HG03571 (cell line): ENCODE data around the gene TRPM8.
"Not testable (repeated sequence)": the region's sequence is repeated elsewhere in the genome, so short reads cannot be mapped to it uniquely, and the experiment has no call there.

ENCODE experiments used
- ATAC-seq: cut with Tn5 transposase; IDR thresholded peaks from one replicate; pipeline ENCODE4 v1.9.1; 2021; ENCODE audit not compliant: unreplicated experiment

TRPM8 gene

DNA sequence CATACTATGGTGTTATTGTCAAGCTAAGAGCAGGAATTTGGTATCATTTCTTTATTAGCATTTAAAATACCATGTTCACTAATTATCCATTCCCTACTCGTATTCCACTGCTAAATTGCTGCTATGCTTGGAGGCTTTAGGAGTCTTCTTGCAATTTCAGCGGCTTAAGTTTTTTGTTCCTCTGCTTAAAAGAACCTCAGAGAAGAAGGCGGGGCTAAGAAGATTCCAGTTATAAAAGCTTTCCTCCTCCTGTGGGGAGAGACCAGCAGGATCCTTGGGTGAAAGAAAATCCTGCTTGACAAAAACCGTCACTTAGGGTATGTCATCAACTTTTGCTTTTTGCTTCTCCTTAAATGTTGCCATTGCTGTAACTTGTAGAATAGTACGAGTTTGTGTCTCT is at the start of gene TRPM8:
Gene TRPM8 (plus strand): TSS at position 258 of the 400 bp plus-strand sequence. CDS start 9,165 bp downstream, outside the sequence.
- no peak for ATAC-seq

DNA sequence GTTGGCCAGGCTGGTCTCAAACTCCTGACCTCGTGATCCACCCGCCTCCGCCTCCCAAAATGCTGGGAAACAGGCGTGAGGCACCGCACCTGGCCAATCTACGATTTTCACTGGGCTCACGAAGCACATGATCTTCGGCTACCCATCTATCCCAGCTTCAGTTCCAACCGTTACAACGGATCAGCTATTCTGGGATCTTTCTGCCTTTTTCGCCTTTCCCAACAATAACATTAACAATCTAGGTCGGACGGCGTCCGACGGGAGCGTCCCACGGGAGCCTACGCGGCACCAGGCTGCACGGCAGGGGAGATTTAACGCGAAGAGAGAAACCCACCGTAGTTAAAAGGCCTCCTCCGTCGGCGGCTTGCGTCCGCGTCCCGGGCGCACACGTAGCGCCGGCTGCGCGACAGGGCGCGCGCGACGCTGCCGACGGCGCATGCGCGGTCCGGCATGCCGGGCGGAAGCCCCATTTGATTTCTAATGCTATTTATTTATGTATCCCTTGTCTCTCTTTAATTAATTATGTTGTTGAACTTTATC is 49.1 kb upstream of the TRPM8 start, which contains the start of gene MSL3B:
Gene MSL3B (minus strand): TSS at position 394 of the 540 bp plus-strand sequence.
- ATAC-seq: no peak

DNA sequence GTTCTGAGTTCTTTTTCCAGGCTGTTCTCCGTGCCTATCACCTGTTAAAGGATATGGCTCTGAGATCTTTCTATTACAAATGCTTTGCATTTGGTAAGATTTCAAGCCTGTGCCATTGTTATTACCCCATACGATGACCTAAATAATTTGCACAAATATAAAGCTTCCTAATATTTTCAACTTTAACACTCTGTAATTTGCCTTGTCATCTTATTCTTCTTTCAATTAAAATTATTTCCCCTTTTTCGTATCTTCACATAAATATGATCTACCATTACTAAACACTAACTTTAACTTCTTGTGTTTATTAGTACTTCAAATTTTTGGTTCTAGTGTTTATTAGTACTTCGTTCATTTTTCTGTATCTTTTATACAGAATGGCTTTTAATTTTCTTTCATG is 45.7 kb upstream of the TRPM8 start:
- ATAC-seq: no peak

DNA sequence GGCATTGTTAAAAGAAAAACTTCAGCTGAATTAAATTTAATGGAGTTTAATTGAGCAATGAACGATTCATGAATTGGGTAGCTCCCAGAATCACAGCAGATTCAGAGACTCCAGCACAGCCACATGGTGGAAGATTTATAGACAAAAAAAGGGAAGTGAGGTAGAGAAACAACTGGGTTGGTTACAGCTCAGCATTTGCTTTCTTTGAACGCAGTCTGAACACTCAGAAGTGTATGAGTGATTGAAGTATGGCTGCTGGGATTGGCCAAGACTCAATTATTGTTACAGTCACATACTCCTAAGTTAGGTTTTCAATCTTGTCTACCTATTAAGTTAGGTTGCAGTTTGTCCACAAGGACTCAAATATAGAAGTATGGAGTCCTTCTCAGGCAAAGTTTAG is 45.0 kb upstream of the TRPM8 start:
- not testable (repeated sequence) for ATAC-seq

DNA sequence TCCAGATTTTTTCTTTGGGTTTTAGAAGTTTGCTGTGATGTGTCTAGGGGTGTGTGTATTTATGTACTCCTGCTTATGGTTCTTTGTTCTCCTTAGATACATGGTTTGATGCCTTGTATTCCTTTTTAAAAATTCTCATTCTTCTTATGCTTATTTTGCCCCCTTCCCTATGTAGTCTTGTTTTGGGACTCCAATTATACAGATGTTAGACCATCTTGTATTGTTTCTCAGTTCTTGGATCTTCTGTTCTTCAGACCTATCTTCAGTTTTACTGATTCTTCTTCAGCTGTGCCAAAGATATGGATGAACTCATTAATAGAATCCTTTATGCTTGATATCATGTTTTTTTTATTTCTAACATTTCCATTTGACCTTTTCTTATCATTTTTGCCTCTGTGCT is 34.8 kb upstream of the TRPM8 start:
- no peak for ATAC-seq

DNA sequence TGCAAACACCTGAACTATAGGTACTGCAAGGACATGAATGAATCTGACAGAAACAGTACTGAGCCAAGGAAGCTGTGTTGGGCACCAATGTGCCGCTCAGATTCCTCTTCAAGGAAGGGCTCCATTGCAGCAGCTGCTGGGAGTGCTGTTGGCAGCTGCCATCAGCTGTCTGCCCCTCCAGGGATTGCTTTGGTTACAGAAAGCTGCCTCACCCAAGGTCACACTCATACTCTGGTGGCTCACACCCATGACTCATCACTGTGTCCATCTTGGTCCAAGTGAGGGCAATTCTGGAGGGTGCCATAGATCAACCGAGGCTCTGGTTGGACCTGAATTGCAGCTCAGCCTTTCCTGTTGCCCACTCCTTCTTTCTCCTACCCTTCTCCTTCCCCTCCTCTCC is 24.4 kb upstream of the TRPM8 start:
- no peak for ATAC-seq

DNA sequence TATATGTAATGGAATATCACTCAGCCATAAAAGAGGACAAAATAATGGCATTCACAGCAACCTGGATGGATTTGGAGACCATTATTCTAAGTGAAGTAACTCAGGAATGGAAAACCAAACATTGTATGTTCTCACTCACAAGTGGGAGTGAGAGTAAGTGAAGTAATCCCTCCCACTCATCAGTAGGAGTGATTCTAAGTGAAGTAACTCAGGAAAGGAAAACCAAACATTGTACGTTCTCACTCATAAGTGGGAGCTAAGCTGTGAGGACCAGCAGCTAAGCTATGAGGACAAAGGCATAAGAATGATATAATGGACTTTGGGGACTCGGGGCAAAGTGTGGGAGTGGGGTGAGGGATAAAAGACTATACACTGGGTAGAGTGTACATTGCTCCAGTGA is 20.9 kb upstream of the TRPM8 start:
- not testable (repeated sequence) for ATAC-seq

DNA sequence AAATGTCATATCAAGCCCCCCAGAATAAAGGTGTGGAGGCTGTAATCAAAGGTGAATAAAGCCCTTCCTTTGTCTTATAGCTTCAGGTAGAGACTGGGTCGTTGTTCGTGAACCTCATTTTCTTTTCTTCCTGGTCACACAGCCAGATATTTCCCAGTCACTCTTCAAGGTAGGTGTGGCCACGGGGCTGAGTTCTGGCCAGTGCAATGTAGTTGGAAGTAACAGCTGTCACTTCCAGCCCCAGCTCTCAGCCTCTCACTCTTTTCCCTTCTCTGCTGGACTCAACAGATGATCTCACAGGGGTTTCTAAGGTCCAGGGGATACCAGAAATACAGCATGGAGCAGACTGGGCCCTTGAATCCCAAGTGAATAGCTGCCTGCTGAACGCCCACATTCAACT is 15.8 kb upstream of the TRPM8 start:
- ATAC-seq: no peak

DNA sequence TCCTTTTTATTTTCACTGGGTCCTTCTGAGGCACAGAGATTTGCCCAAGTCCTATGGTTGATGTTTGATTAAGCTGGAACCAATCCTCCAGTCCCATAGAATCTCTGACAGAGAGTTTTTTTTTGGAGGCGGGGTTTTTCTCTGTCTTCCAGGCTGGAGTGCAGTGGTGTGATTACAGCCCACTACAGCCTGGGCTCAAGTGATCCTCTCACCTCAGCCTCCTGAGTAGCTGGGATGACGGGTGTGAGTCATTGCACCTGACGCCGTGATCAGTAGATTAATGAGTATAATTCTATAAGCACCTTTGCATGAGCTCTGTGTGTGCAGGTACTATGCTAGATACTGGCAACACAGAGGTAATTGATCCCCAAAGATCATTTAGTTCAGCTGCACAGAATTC is 15.3 kb upstream of the TRPM8 start:
- ATAC-seq: no peak

DNA sequence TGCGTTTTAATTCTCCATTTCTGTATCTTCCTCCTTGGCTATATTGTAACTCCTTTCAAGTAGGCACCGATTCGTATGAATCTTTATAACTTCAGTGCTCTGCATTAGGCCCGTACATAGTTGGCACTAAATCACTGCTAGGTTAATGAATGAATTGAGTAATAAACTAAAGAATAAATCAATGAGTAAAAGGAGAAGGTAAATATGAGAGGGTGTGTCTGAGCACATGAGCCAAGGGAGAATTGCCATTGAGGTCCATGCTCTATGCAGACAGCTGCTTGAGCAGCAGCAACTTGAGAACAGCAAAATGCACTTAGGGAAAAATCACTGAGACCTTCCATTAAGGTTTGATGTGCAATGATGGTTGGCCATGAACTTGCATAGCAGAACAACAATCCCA is 11.2 kb upstream of the TRPM8 start:
- no peak for ATAC-seq

DNA sequence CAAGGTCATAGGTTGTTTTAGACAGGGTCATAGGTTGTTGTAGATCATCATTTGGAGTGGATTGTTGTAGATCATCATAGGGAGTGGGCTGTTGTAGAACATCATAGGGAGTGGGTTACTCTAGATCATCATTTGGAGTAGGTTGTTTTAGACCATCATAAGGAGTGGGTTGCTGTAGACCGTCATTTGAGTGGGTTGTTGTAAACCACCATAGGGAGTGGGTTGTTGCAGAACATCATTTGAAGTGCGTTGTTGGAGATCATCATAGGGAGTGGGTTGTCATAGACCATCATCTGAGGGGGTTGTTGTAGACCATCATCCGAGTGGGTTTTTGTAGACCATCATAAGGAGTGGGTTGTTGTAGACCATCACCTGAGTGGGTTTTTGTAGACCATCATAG is 9.5 kb upstream of the TRPM8 start:
- no peak for ATAC-seq

DNA sequence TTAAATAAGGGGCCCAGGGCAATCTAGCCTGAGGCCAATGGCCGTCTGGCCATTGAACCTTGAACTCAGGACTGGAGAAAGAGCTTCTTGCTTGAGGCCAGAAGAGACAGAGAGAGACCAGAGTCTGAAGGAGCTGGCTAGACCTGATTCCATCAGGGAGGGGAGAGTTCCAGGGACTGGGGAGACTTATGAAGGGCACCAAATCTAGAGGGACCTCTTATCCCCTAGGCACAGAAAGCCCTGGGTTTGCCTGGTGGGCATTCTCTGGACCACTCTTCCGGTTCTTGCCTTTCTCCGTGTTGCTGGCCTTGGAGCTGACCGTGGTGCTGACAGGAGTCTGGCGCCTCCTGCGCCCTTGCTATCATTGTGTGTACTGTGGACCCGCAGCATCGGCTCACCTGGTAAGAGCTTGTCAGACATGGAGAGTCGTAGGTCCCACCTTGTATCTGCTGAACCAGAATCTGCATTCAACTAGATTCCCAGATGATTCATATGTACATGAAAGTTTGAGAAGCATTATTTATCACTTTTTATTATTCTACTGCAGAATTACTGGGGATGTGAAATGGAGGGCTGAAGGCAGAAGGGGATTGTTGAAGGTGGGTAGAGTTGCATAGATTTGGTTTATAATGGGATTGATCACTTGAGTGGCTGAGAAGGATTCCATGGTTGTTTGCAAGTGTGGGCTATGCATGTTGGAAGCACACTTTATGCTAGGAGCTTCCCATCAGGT is 4.3 kb upstream of the TRPM8 start:
- ATAC-seq: no peak

DNA sequence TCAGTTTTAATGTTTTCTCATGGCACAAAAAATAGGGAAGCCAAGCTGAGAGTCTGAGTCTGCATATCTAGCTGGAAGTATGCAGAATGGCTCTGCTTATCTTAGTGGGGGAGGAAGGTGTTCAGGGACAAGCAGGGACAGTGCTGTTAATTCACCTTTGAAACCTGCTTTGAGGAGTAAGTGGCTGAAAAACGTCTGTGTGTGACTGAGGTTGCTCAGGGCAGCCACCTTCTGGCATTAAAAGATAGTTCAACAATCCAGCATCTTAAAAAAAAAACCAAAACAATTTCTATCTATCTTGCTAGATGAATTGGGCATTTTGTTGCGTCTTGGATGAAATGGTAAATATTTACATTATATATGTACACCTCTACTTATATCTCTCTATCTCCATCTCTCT is 2.0 kb upstream of the TRPM8 start:
- ATAC-seq: no peak

DNA sequence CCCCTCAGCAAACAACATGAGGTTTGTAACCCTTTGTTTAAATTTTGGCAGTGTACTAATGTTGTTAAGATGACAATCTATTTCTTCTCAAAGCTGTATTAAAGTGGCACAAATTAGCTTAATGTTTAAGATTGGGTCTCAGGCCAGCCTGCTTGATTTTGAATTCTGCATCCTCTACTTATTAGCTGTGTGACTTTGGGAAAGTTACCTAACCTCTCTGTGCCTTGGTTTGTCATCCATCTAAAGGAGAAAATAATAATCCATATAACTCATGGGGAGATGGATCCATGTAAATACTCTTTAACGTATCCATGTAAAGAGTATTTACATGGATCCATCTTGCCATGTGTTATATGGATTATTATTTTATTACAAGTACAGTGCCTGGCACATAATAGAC is 2.1 kb downstream of the TRPM8 start:
- no peak for ATAC-seq

DNA sequence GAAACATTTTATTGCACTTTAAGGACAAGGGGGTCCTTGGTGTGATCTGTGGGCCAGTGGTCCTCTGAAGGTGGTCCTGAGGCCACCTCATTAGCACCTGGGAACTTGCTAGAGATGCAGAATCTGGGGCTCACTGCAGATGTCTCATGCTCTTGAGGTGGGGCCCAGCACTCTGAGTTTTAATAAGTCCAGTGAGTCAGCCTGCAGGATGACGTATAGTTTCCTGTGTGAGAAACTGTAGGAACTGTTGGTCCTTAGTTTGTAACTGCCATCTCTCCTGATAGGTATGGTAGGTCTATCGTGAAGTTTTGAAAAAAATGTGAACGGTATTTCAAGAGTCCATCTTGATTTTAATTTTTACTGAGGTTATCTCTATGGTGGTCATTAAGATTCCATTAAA is 2.8 kb downstream of the TRPM8 start:
- no peak for ATAC-seq

DNA sequence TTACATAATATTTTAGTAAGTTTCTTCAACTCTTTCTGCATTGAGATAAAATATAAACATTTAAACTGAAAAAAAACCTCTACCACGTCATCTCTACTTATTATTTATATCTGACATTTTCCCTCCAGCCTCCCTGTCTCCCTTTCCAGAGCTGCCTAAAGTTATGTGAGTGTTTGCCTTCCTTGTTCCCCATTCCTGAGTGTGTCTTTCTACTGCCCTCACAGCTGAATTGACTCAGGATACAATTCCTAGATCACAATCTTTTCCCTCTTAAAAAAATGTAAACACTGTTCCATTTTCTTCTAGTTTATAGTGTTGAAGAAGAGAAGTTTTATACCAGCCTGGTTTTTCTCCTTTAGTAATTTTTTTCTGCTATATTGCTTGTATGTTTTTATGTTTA is 5.3 kb downstream of the TRPM8 start:
- no peak for ATAC-seq

DNA sequence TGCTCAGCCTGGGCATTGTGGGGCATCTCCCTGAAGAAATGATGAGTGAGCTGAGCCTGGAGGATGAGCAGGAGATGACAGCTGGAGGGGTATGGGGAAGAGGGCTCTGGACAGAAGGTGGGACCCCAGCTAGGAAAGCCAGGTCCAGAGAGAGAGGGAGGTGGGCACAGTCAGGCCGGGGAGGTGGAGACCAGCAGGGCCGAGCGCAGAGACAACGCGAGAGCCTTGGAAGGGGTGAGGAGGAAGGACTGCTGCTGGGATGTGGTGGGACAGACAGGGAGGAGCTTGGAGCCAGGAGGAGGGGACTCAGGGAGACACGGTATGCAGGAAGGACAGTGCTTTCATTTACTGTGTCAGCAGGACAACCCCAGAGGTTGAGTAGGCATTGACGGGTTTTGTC is 8.2 kb downstream of the TRPM8 start:
- ATAC-seq: no peak

DNA sequence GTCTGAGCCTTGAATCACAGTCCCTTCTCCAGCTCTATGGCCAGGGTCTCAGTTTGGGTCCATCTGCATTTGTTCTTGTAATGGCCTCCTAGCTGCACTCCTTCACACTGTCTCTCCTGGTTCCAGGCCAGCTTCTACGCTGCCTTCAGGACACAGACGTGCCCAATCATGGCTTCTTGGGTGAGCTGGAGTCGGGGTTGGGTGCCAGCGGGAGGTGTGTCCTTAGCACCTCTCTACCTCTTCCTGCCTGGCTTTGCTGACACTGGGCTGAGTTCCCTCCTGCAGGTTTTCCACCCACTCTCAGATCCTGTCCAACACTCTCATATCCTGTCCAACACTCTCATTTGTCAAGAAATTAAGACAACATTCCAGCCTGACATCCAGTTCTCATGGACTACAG is 9.6 kb downstream of the TRPM8 start:
- ATAC-seq: no peak

DNA sequence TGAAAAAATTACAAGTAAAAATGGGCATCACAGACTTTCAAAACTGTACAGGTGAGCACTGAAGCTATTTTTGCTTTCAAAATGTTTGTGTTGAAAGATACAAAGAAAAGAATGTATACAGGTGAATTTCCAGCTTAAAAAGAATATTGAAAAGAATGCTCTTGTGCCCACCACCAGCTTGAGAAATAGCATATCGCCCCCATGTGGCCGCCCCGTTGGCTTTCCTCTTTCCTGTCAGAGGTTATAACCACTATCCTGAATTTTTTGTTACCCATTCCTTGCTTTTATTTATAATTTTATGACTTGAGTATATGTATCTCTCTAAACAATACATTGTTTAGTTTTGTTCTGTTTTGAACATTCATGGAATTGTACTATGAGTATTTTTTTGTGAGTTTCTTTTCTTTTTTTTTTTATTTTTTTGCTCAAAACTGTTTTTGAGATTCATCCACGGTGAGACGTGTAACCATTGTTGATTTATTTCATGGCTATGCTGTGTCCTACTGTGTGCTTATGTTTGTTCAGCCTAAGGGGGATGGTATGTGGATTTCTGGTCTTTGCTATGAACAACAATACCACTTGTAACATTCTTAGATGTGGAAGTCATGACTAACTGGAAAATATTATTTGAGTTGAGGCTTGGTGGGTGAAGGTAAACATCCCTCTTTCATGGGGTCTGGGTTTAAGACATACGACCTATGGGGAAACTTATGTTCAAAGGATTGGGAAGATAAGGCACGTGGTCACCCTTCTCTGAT is 11.6 kb downstream of the TRPM8 start:
- no peak for ATAC-seq

DNA sequence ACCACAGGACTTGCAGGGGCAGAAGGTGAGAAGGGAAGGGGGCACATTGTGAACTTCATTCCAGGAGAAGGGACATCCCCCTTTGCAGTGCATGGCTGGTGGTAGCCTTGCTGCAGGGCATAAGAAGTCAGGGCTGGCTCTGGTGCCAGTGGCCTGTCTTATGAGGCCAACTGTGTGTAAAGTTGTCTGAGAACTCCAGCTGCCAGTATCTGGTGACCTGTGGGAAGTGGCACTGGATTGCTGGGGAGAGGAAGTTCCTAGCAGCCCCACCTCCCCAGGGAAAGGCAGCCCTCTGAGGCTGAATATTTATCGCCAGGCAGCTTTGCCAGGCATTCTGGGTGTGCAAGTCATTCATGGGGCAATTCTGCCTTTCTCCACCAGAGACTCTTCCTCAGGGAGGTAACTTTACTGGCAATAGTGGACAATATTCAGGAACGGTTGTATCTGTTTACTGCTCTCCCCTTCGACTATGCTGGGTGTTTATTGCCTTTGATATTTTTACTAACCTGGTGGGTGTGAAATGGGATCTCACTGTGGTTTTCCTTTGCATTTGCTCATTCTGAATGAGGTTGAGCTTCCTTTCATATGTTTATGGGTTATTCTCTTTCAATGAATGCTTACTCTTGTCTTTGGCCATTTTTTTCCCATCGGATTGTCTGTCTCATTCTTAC is 12.3 kb downstream of the TRPM8 start:
- no peak for ATAC-seq

DNA sequence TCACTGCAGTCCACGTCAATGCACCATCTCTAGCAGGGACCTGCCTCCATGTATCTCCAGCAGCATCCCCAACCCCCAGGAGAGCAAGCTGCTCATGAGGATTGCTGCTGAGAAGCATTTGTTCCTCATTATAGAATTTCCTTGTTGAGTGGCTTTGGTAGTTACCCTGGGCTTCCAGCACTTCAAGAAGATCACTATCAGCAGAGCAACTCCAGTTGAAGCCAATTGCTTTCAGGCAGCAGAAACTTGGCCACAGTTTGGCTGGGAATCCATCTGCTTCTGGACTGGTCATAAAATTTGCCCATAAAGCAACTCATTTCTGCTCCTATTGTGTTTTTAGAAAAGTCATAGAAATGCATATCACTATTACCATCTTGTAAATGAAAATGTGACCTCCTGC is 17.4 kb downstream of the TRPM8 start:
- no peak for ATAC-seq

DNA sequence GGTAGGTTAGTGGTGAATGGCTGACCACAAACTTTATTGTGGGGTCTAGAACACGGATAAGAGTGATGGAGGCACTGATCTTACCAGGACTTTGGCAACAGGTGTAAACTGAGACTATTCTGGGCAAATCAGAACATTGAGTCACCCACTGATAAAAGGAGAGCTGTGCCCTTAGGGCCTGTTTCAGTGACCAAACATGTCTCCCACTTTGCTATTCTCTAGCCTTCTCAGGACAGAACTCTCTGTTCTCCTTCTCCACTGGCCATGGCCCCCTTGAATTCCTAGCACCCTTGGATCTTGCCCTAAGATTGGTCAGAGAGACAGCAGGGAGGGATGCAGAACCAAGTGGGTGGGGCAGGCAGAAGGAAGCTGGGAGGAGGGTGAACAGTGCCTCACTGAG is 18.3 kb downstream of the TRPM8 start:
- no peak for ATAC-seq
